CD4-positive, alpha-beta T cell treated with Interleukin-1 beta for 1 hour (primary cell): Measurements from ENCODE around the gene SND1.
"Not testable (repeated sequence)": the region's sequence is repeated elsewhere in the genome, so short reads cannot be mapped to it uniquely, and the experiment has no call there.

ENCODE experiments used
- DNase-seq, 2 donors: peaks; one replicate each; pipeline ENCODE4 v3.0.0-alpha.2; 2020 to 2022

SND1 gene

GRCh38 chr7:127892488-127893314 lies 240.7 kb downstream of the SND1 start:
- DNase-seq: no peak

- DNase-seq: no peak
These were observed 241.6 kb downstream of the SND1 start for GRCh38 chr7:127893547-127893946.

GRCh38 chr7:127894588-127894987 lies 242.6 kb downstream of the SND1 start:
- DNase-seq: no peak

GRCh38 chr7:127895360-127895759 lies 243.4 kb downstream of the SND1 start:
- no peak for DNase-seq

- no peak for DNase-seq
These were observed 243.9 kb downstream of the SND1 start for GRCh38 chr7:127895814-127896280.

- no peak for DNase-seq
These were observed 244.7 kb downstream of the SND1 start for GRCh38 chr7:127896659-127897058.

- DNase-seq: no peak
These were observed 245.9 kb downstream of the SND1 start for GRCh38 chr7:127897704-127898454.

- no peak for DNase-seq
These were observed 247.4 kb downstream of the SND1 start for GRCh38 chr7:127899411-127899810.

- DNase-seq: no peak
These were observed 248.1 kb downstream of the SND1 start for GRCh38 chr7:127900141-127900540.

GRCh38 chr7:127900732-127901685 lies 249.0 kb downstream of the SND1 start:
- no peak for DNase-seq

GRCh38 chr7:127901895-127902703 lies 250.1 kb downstream of the SND1 start:
- DNase-seq: no peak

GRCh38 chr7:127902753-127903152 lies 250.8 kb downstream of the SND1 start:
- DNase-seq: not testable (repeated sequence)

- no peak for DNase-seq
These were observed 252.1 kb downstream of the SND1 start for GRCh38 chr7:127903892-127904669.

GRCh38 chr7:127904670-127904985 lies 252.6 kb downstream of the SND1 start:
- no peak for DNase-seq

GRCh38 chr7:127905021-127905420 lies 253.0 kb downstream of the SND1 start:
- no peak for DNase-seq

GRCh38 chr7:127905491-127906330 lies 253.7 kb downstream of the SND1 start:
- DNase-seq: no peak

- no peak for DNase-seq
These were observed 255.4 kb downstream of the SND1 start for GRCh38 chr7:127907110-127908040.

- no peak for DNase-seq
These were observed 256.6 kb downstream of the SND1 start for GRCh38 chr7:127908430-127909258.
